Breast epithelium (tissue), 4 donors: ENCODE measurements around the gene HDLBP. TPM values are rescaled to one million over a fixed set of nuclear protein-coding genes. Genes with fewer than 3 reads are reported as not detected.
"Not testable (repeated sequence)": the region's sequence is repeated elsewhere in the genome, so short reads cannot be mapped to it uniquely, and the experiment has no call there.

Experiments used
- DNase-seq, 2 donors: peaks; one replicate each; pipeline ENCODE4 v3.0.0-alpha.2; 2019; ENCODE audit warnings: low spot score in 2 of 2
- H3K27ac ChIP-seq, 2 donors: fragments of 200-600 bp; sonication (generic) in 1 of 2; one replicate each; pipeline ENCODE4 v1.5.1; 2016 to 2019; ENCODE audit warnings: mild to moderate bottlenecking in 1 of 2
- H3K27me3 ChIP-seq, 2 donors: fragments of 200-600 bp; sonication (generic) in 1 of 2; one replicate each; pipeline versions ENCODE4 v1.5.1 to v1.6.0; 2017 to 2019; ENCODE audit warnings: control low read depth in 1 of 2, mild to moderate bottlenecking in 1 of 2
- H3K36me3 ChIP-seq: fragments of 200-600 bp; one replicate; pipeline ENCODE4 v1.5.1; 2019
- H3K4me1 ChIP-seq, 2 donors: fragments of 200-600 bp; sonication (generic); one replicate each; pipeline ENCODE4 v1.5.1; 2016 to 2019; ENCODE audit warnings: control low read depth in 1 of 2
- H3K4me3 ChIP-seq, 3 donors: fragments of 200-600 bp; sonication (generic); 1 replicate in 2 of 3; 2 replicates in 1 of 3; pipeline ENCODE4 v1.5.1; 2016 to 2019; ENCODE audit warnings: mild to moderate bottlenecking in 3 of 3, moderate library complexity in 2 of 3
- H3K9me3 ChIP-seq, 2 donors: fragments of 200-600 bp; sonication (generic) in 1 of 2; one replicate each; pipeline ENCODE4 v1.5.1; 2016 to 2019; ENCODE audit warnings: control low read depth in 1 of 2
- CTCF ChIP-seq, 3 donors: fragments of 450-650 bp; IDR thresholded peaks; one replicate each; pipeline ENCODE4 v1.5.1; 2016 to 2017; ENCODE audit warnings: antibody characterized with exemption in 3 of 3, mild to moderate bottlenecking in 3 of 3, moderate library complexity in 3 of 3
- POLR2A ChIP-seq: fragments of 450-650 bp; IDR thresholded peaks from one replicate; pipeline ENCODE4 v1.6.1; 2016; ENCODE audit warnings: antibody characterized with exemption, mild to moderate bottlenecking, moderate library complexity
- POLR2AphosphoS5 ChIP-seq, 3 donors: sonication (generic); formaldehyde crosslinking; IDR thresholded peaks; one replicate each; pipeline ENCODE4 v1.6.1; 2017; ENCODE audit warnings: antibody characterized with exemption in 3 of 3
- intact Hi-C: fragments of 100-400 bp; cut with DNase I; formaldehyde crosslinking; loops from one replicate; pipeline ENCODE4 v1.15.1; 2023; ENCODE audit warnings: low total_unique reads
- total RNA-seq, 3 donors: library from RNA; depleted of rRNA; stranded (reverse); fragments of >200 nt; gene quantifications; one replicate each; pipeline ENCODE4 v1.1.0, GENCODE V29; 2016

The HDLBP gene
- total RNA-seq, 3 donors from 2014 or later: 339 to 515 (median 383) TPM

DNA sequence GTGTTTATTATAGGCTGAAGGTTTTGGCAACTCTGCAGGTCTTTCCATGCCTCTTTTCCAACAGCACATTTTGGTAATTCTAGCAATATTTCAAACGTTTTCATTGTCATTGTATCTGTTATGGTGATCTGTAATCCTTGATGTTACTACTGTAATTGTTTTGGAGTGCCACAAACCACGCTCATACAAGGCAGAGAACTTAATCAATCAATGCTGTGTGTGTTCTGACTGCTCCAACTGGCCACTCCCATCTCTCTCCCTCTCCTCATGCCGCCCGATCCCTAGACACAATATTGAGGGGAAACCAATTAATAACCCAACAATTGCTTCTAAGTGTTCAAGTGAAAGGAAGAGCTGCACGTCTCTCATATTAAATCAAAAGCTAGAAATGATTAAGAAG is 32.9 kb downstream of the HDLBP start:
- no peaks in the 10 kb centered on the region for H3K4me1 ChIP-seq

GRCh38 chr2:241280291-241280690 is 35.2 kb downstream of the HDLBP start:
- intact Hi-C loops: no loop called here
- no peak for TF ChIP-seq POLR2A
- no peak for TF ChIP-seq CTCF (IDR thresholded peaks at IDR 0.05)
- TF ChIP-seq POLR2AphosphoS5 (IDR thresholded peaks at IDR 0.05): no peak
- no peak for DNase-seq
- Histone ChIP-seq H3K4me1 (no peaks in the 10 kb centered on the region), H3K9me3 (no peaks in the 10 kb centered on the region), H3K4me3 (no peak overlapping the region), H3K27me3 (no peaks in the 10 kb centered on the region), H3K36me3 (no peaks in the 10 kb centered on the region), H3K27ac (no peak overlapping the region)

More for the DNA sequence above, 32.9 kb downstream of the HDLBP start:
- H3K27me3 ChIP-seq: no peaks in the 10 kb centered on the region
- H3K4me3 ChIP-seq: no peak overlapping the region
- no peak for DNase-seq
- H3K27ac ChIP-seq: no peak overlapping the region
- no peaks in the 10 kb centered on the region for H3K9me3 ChIP-seq
- intact Hi-C loops: no loop called here
- no peaks in the 10 kb centered on the region for H3K36me3 ChIP-seq
- TF ChIP-seq POLR2AphosphoS5 (IDR thresholded peaks at IDR 0.05) (no peak), CTCF (IDR thresholded peaks at IDR 0.05) (no peak), POLR2A (no peak)

- Histone ChIP-seq H3K27me3 (no peaks in the 10 kb centered on the region), H3K36me3 (no peaks in the 10 kb centered on the region), H3K4me1 (no peaks in the 10 kb centered on the region), H3K4me3 (no peak overlapping the region), H3K9me3 (no peaks in the 10 kb centered on the region), H3K27ac (no peak overlapping the region)
- intact Hi-C loops: no loop called here
- no peak for DNase-seq
- TF ChIP-seq CTCF (IDR thresholded peaks at IDR 0.05) (no peak), POLR2AphosphoS5 (IDR thresholded peaks at IDR 0.05) (no peak), POLR2A (no peak)
These were observed 35.6 kb downstream of the HDLBP start for GRCh38 chr2:241279828-241280227.

DNA sequence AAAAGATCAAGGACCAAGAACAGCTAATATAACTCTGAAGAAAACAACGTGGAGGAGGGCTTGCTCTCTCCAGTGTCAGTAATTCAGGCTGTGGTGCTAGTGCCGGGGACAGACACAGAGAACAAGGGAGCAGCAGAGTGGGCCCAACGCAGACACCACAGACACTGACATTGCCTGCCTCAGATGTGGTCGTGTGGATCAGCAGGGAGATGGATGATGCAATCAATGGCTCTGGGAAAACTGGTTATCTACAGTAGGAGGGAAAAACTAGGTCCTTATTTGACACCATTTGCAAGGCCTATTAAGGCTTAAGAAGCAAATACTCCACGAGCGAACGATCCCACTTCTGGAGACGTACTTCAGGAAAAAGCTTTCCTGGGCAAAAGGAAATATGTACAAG is 36.1 kb downstream of the HDLBP start:
- Histone ChIP-seq H3K36me3 (no peaks in the 10 kb centered on the region), H3K4me1 (no peaks in the 10 kb centered on the region), H3K4me3 (no peak overlapping the region), H3K9me3 (no peaks in the 10 kb centered on the region), H3K27ac (no peak overlapping the region), H3K27me3 (no peaks in the 10 kb centered on the region)
- TF ChIP-seq CTCF (IDR thresholded peaks at IDR 0.05) (no peak), POLR2A (no peak), POLR2AphosphoS5 (IDR thresholded peaks at IDR 0.05) (no peak)
- intact Hi-C loops: no loop called here
- no peak for DNase-seq

GRCh38 chr2:241278306-241278705 is 37.2 kb downstream of the HDLBP start:
- DNase-seq, H3K4me3 ChIP-seq, H3K27ac ChIP-seq, H3K36me3 ChIP-seq, H3K27me3 ChIP-seq, H3K4me1 ChIP-seq, intact Hi-C loops, H3K9me3 ChIP-seq: not testable (repeated sequence)

GRCh38 chr2:241275910-241276309 is 39.6 kb downstream of the HDLBP start:
- TF ChIP-seq CTCF (IDR thresholded peaks at IDR 0.05): no peak
- intact Hi-C loops: no loop called here
- Histone ChIP-seq H3K27ac (no peak overlapping the region), H3K4me3 (no peak overlapping the region), H3K9me3 (no peaks in the 10 kb centered on the region), H3K4me1 (peaks cover 3 to 10% of the 10 kb centered on the region in 2 donors), H3K27me3 (no peaks in the 10 kb centered on the region), H3K36me3 (no peaks in the 10 kb centered on the region)
- DNase-seq: no peak
